ENCODE measurements around the gene STRN4. TPM values are rescaled to one million over a fixed set of nuclear protein-coding genes. Genes with fewer than 3 reads are reported as not detected.

STRN4 gene, protein sequence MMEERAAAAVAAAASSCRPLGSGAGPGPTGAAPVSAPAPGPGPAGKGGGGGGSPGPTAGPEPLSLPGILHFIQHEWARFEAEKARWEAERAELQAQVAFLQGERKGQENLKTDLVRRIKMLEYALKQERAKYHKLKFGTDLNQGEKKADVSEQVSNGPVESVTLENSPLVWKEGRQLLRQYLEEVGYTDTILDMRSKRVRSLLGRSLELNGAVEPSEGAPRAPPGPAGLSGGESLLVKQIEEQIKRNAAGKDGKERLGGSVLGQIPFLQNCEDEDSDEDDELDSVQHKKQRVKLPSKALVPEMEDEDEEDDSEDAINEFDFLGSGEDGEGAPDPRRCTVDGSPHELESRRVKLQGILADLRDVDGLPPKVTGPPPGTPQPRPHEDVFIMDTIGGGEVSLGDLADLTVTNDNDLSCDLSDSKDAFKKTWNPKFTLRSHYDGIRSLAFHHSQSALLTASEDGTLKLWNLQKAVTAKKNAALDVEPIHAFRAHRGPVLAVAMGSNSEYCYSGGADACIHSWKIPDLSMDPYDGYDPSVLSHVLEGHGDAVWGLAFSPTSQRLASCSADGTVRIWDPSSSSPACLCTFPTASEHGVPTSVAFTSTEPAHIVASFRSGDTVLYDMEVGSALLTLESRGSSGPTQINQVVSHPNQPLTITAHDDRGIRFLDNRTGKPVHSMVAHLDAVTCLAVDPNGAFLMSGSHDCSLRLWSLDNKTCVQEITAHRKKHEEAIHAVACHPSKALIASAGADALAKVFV
- 106 and 116 TPM in 2 replicates for total RNA-seq

DNA sequence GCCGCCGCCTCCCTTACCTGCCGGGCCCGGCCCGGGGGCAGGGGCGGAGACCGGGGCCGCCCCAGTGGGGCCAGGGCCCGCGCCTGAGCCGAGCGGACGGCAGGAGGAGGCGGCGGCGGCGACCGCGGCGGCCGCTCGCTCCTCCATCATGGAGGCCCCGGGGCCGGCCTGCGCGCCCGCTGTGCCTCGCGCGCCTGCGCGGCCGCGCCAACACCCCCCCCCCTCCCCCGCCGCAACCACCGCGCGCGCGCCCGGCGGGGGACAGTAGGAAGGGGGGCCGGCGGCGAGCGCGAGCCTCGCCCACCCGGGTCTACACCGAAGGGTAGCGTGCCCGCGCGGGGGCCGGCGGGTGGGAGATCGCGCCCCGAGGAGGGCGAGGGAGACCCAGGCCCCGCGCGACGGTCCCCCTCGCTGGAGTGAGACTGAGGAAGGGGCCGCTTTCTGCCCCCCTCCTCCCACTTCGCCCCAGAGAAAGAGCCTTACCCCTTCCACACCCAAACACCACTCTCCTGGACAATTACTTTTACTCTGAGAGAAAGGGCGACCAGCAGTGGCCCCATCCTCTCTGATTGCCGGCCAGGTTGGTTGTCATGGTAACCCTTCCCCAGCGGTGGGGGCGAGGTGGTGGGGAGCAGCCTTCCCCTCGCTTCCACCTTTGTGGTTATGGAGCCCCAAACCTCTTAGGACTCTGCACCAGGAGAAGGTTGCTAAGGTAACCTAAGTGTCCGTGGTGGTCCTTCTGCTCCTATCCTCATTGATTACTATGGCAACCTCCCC, at the start of gene STRN4:
Gene STRN4 (minus strand): TSS at position 170 of the 777 bp plus-strand sequence. CDS start 20 bp downstream, at position 150.
- Mint-ChIP-seq H3K9me3 (no peaks in the 10 kb centered on the region), H3K27me3 (ENCODE audit: insufficient read depth) (no peaks in the 10 kb centered on the region), H3K27ac (peak within 1 kb of the TSS; percentile 91), H3K4me3 (peak within 1 kb of the TSS; percentile 95), H3K36me3 (ENCODE audit: low read depth) (peaks cover 11% of the 10 kb centered on the region), H3K4me1 (ENCODE audit: low read depth) (peaks cover 46% of the 10 kb centered on the region)
- intact Hi-C loops (cut with micrococcal nuclease) = loop anchor here (1.0 to 2.0 kb wide), 3 partner anchors 30 to 84 kb away; partner anchors contain the start of gene PRKD2
- DNase-seq (ENCODE audit: low spot score) = peak; percentile 31

DNA sequence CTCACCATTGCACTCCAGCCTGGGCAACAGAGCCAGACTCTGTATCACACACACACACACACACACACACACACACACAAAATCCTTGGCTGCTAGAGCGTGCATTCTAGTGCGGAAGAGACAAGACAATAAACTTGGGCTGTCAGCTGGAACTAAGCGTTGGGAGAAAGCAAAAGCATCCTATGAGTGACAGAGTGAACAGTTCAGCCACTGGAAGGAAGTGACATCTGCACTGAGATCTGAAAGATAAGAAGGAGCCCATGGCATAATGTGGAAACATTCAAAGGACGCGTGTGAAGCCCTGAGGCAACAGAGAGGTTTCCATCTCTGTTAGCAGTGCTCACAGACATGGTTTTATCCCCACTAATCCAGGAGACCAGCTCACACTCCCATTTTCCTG, 45.7 kb upstream of the STRN4 start:
- Mint-ChIP-seq H3K36me3 (ENCODE audit: low read depth) (peaks cover 3% of the 10 kb centered on the region), H3K9me3 (no peaks in the 10 kb centered on the region), H3K27ac (peak overlapping the region; percentile 55), H3K4me3 (peak overlapping the region; percentile 31), H3K27me3 (ENCODE audit: insufficient read depth) (peaks cover 5% of the 10 kb centered on the region), H3K4me1 (ENCODE audit: low read depth) (peaks cover 27% of the 10 kb centered on the region)
- peak; percentile 41 for DNase-seq (ENCODE audit: low spot score)
- intact Hi-C loops (cut with micrococcal nuclease) = no loop called here

DNA sequence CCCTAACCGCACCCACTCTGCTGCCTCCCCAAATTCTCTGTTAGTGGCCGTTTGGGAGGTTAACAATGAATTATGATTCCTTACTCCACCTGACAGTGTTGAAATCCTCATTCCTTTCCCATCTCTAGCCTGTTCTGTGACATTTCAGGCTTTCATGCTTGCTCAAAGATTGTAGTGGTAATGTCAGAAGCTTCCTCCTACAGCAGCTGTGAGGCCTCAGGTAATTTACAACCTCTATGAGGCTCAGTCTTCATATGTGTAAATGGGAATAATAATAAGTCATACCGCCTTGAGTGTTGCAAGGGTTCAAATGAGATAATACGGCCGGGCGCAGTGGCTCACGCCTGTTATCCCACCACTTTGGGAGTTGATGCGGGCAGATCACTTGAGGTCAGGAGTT, 43.1 kb upstream of the STRN4 start:
- H3K36me3 Mint-ChIP-seq (ENCODE audit: low read depth) = peaks cover 29% of the 10 kb centered on the region
- no peak for DNase-seq (ENCODE audit: low spot score)
- intact Hi-C loops (cut with micrococcal nuclease) = loop anchor here (2.0 to 10.0 kb wide), 4 partner anchors 61 to 323 kb away; partner anchors contain the start of genes AP2S1, CALM3 and ZC3H4
- H3K4me3 Mint-ChIP-seq = peak overlapping the region; percentile 2
- H3K27ac Mint-ChIP-seq = no peak overlapping the region
- peaks cover 3% of the 10 kb centered on the region for H3K27me3 Mint-ChIP-seq (ENCODE audit: insufficient read depth)
- H3K4me1 Mint-ChIP-seq (ENCODE audit: low read depth) = peaks cover 47% of the 10 kb centered on the region
- H3K9me3 Mint-ChIP-seq = no peaks in the 10 kb centered on the region

DNA sequence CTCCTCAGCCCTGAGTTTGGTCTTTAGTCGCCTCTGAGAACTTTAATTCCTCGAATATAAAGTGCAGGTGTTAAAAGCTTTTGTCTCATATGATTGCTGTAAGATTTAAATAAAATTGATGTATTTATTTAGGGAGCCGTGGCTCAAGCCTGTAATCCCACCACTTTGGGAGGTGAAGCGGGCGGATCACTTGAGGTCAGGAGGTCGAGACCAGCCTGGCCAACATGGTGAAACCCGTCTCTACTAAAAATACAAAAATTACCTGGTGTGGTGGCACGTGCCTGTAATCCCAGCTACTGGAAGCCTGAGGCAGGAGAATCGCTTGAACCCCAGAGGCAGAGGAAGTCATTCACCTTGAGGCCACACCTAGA, 42.7 kb upstream of the STRN4 start:
- Mint-ChIP-seq H3K4me3 (peak overlapping the region; percentile 95), H3K27ac (no peak overlapping the region), H3K9me3 (no peaks in the 10 kb centered on the region), H3K27me3 (ENCODE audit: insufficient read depth) (peaks cover 3% of the 10 kb centered on the region), H3K4me1 (ENCODE audit: low read depth) (peaks cover 51% of the 10 kb centered on the region), H3K36me3 (ENCODE audit: low read depth) (peaks cover 33% of the 10 kb centered on the region)
- DNase-seq (ENCODE audit: low spot score) = no peak
- intact Hi-C loops (cut with micrococcal nuclease) = loop anchor here (1.0 to 10.0 kb wide), 10 partner anchors 62 to 485 kb away; partner anchors contain the start of genes AP2S1, ARHGAP35, CALM3 and DACT3

DNA sequence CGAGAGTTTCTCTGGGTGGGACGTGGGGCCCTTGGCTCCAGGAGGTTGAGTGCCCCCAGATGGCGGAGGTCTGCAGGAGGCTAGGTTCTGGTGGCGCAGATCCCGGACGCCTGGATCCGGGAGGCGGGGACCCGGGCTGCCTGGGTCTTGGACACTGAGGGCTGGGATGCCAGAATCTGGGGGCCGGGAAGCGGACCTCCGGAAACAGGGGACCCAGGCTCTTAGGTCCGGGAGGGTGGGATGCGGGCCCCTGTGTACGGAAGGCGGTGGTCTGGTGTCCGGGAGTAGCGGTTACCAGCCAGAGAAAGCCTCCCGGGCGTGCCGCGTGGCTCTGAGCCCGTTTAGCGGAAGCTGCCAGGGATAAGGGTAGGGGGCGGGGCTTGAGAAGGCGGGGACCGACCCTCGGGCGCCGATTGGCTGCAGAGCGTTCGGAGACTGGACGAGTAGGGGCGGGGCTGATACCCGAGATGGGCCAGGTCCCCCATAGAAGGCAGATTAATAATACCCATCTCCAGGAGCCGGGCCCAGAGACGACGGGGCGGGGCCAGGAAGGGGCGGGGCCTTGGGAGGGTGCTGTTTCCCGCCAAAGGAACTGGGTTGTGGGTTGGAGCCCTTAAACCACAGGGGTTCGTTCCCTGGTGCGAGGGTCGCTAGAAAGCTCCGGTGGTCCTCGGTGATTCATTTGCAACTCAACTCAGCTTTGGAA, 42.2 kb upstream of the STRN4 start, which contains the start of gene SLC1A5:
Gene SLC1A5 (minus strand): TSS at position 333 of the 706 bp plus-strand sequence. CDS start 629 bp downstream, outside the sequence.
- H3K27ac Mint-ChIP-seq = peak within 1 kb of the TSS; percentile 92
- peak; percentile 95 for DNase-seq (ENCODE audit: low spot score)
- peaks cover 2% of the 10 kb centered on the region for H3K27me3 Mint-ChIP-seq (ENCODE audit: insufficient read depth)
- peaks cover 39% of the 10 kb centered on the region for H3K36me3 Mint-ChIP-seq (ENCODE audit: low read depth)
- peaks cover 57% of the 10 kb centered on the region for H3K4me1 Mint-ChIP-seq (ENCODE audit: low read depth)
- peak within 1 kb of the TSS; percentile 95 for H3K4me3 Mint-ChIP-seq
- H3K9me3 Mint-ChIP-seq = no peaks in the 10 kb centered on the region
- intact Hi-C loops (cut with micrococcal nuclease) = loop anchor here (1.0 to 10.0 kb wide), 10 partner anchors 62 to 486 kb away; partner anchors contain the start of genes AP2S1, ARHGAP35, CALM3 and DACT3

DNA sequence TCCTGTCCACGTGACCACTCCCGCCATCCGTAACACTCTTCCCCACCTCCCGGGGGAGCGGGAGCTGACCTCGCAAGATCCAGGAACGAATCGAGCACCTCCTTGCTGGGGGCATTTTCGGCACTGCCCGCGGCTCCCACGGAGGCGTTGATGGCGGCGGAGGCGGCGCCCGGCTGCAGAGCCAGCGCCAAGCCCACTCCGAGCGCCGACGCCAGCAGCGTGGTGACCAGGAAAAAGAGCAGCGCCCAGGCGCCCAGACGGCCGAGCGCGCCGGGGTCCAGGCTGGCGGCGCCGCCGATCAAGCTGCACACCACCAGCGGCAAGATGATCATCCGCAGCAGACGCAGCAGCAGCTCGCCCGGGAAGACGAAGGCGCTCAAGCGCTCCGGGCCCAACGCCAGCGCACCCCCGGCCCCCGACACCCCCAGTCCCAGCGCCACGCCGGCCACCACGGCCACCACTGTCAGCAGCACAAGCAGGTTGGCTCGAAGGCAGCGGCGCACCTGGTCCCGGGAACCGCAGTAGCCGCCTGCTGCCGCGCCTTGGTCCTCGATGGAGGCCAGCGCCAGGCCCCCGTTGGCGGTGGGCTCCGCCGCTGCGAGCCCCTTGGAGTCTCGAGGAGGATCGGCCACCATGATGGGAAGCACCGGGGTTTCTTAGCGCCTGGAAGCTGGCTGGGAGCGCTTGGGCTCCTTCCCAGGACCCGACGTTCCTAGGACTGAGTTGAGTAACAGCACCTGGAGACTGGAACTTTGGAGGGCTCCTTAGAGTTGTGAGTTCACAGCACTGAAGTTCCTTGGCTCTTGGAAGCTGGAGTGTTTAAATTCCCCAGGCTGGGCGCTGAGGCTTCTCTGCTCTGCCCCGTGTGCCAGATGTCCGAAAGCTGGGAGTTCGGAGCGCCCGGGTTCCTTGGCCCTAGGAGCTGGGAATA, 41.3 kb upstream of the STRN4 start:
- Mint-ChIP-seq H3K27ac (peak overlapping the region; percentile 92), H3K9me3 (no peaks in the 10 kb centered on the region), H3K4me1 (ENCODE audit: low read depth) (peaks cover 65% of the 10 kb centered on the region), H3K4me3 (peak overlapping the region; percentile 95), H3K36me3 (ENCODE audit: low read depth) (peaks cover 46% of the 10 kb centered on the region), H3K27me3 (ENCODE audit: insufficient read depth) (no peaks in the 10 kb centered on the region)
- peak; percentile 26 for DNase-seq (ENCODE audit: low spot score)
- intact Hi-C loops (cut with micrococcal nuclease) = loop anchor here (1.0 to 10.0 kb wide), 10 partner anchors 63 to 487 kb away; partner anchors contain the start of genes AP2S1, ARHGAP35, CALM3 and DACT3

DNA sequence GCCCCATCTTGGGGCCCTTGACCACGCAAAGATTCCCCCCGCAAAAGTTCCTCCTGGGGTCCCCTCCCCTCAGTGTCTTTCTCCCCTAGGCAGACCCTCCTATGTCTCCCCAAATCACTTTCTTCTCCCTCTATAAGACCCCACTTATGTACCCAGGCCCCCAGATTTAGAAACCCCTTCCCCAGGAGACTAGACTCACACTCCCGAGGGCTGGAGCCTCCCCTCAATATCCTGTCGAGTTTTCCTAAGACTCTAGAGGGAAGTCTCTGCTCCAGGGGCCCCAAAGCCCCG, 40.7 kb upstream of the STRN4 start:
- intact Hi-C loops (cut with micrococcal nuclease) = loop anchor here (5.0 to 10.0 kb wide), 3 partner anchors 185 to 325 kb away; partner anchors contain the start of genes CALM3 and ZC3H4
- no peak for DNase-seq (ENCODE audit: low spot score)
- Mint-ChIP-seq H3K4me3 (peak overlapping the region; percentile 95), H3K27ac (peak overlapping the region; percentile 92), H3K9me3 (no peaks in the 10 kb centered on the region), H3K4me1 (ENCODE audit: low read depth) (peaks cover 61% of the 10 kb centered on the region), H3K27me3 (ENCODE audit: insufficient read depth) (no peaks in the 10 kb centered on the region), H3K36me3 (ENCODE audit: low read depth) (peaks cover 52% of the 10 kb centered on the region)

DNA sequence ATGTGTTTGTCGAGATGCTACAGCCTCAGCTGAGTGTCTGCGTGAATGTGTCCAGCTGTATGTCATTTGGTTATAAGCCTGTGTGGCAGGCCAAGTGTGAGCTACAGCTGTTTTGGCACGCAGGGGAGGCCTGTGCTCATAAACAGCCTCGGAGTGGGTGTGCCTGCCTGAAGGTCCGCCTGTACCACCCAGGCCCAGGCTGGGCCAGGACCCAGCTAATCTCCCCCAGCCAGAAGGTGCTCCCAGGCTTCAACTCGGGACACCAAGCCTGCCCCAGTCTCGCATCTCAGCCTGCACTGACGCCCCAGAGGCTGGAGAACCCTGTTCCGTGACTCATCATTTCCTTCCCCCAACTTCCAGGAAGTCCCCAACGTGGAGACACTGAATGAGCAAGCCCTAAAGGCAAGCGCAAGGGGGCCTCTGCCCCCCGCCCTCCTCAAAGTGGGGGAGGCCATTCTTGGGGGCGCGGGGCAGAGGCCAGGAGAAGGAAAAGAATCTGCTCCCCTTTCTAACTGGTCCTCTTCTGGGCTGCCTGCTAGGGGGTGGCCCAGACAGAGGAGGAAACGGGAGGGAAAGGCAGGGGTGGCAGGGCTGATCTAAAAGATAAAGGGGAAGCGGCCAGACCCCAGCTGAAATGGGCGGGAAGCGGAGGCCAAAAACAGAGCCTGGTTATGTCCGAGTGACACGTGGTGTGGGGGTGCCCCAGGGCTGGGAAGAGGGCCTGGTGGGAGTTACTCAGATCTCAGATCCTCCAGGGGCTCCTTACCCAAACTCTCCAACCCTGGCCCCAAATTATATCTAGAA, 40.2 kb upstream of the STRN4 start:
- no peaks in the 10 kb centered on the region for H3K9me3 Mint-ChIP-seq
- no peaks in the 10 kb centered on the region for H3K27me3 Mint-ChIP-seq (ENCODE audit: insufficient read depth)
- H3K4me3 Mint-ChIP-seq = peak overlapping the region; percentile 95
- intact Hi-C loops (cut with micrococcal nuclease) = loop anchor here (1.0 to 10.0 kb wide), 6 partner anchors 34 to 326 kb away; partner anchors contain the start of genes CALM3, FKRP, STRN4 and ZC3H4
- peak; percentile 77 for DNase-seq (ENCODE audit: low spot score)
- H3K4me1 Mint-ChIP-seq (ENCODE audit: low read depth) = peaks cover 56% of the 10 kb centered on the region
- peak overlapping the region; percentile 92 for H3K27ac Mint-ChIP-seq
- H3K36me3 Mint-ChIP-seq (ENCODE audit: low read depth) = peaks cover 57% of the 10 kb centered on the region

DNA sequence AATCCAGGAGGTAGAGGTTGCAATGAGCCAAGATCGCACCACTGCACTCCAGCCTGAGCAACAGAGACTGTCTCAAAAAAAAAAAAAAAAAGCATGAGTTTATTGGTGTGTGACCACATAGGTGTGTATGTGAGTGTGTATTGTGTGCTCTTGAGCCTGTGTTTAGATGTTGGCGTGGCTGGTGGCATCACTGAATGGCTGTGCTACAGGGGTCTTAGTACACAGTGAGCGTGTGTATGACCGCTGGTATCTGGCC, 39.7 kb upstream of the STRN4 start:
- intact Hi-C loops (cut with micrococcal nuclease) = loop anchor here (1.0 to 10.0 kb wide), 6 partner anchors 34 to 326 kb away; partner anchors contain the start of genes CALM3, FKRP, STRN4 and ZC3H4
- no peak for DNase-seq (ENCODE audit: low spot score)
- Mint-ChIP-seq H3K4me1 (ENCODE audit: low read depth) (peaks cover 51% of the 10 kb centered on the region), H3K27ac (peak overlapping the region; percentile 92), H3K4me3 (peak overlapping the region; percentile 95), H3K27me3 (ENCODE audit: insufficient read depth) (no peaks in the 10 kb centered on the region), H3K9me3 (no peaks in the 10 kb centered on the region), H3K36me3 (ENCODE audit: low read depth) (peaks cover 57% of the 10 kb centered on the region)

DNA sequence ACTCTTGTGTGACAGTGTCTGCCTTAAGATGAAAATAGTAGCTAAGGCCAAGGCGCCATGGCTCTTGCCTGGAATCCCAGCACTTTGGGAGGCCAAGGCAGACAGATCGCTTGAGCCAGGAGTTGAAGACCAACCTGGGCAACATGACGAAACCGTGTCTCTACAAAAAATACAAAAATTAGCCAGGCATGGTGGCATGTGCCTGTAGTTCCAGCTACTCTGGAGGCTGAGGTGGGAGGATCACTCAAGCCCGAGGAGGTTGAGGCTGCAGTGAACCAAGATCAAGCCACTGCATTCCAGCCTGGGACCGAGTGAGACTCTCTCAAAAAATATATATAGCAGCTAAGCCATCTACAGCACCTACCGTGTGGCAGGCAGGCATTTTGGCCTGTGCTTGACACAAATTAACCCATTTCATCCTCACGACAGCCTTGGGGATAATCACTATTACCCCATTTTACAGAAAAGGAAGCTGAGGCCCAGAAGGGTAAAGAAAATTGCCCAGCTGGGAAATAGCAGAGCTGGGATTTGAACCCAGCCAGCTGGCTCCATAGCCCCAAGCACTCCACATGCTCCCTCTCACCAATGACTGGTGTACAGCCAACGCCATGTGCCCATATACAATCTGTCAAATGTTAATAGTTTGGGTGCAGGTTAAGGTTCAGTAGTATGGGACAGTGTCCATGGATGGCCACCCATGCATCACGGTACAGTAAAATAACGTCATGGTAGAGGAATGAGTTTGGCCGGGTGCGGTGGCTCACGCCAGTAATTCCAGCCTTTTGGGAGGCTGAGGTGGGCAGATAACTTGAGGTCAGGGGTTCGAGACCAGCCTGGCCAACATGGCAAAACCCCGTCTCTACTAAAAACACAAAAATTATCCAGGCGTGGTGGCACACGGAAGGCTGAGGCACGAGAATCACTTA, 39.1 kb upstream of the STRN4 start:
- Mint-ChIP-seq H3K9me3 (no peaks in the 10 kb centered on the region), H3K4me1 (ENCODE audit: low read depth) (peaks cover 50% of the 10 kb centered on the region), H3K27me3 (ENCODE audit: insufficient read depth) (no peaks in the 10 kb centered on the region)

More for the DNA sequence above, 39.1 kb upstream of the STRN4 start:
- Mint-ChIP-seq H3K36me3 (ENCODE audit: low read depth) (peaks cover 57% of the 10 kb centered on the region), H3K4me3 (peak overlapping the region; percentile 95), H3K27ac (peak overlapping the region; percentile 92)
- intact Hi-C loops (cut with micrococcal nuclease) = loop anchor here (5.0 to 10.0 kb wide), 3 partner anchors 183 to 327 kb away; partner anchors contain the start of genes CALM3 and ZC3H4
- DNase-seq (ENCODE audit: low spot score) = no peak

All from activated T-helper 1 cell treated with anti-CD3 and anti-CD28 coated beads, Interleukin-12 subunit alpha, Interleukin-12 subunit beta, Interleukin-2, Interleukin-4 antibody, amounts not matched to agents 30 ng/mL and 10 ng/mL and 1 ng/mL, durations not matched to agents 14 hours and 24 hours and 36 hours (primary cell).